Medulla oblongata (tissue), 1 donor: ENCODE results near the gene SYP.

Experiments
- DNase-seq: peaks from one replicate; pipeline ENCODE4 v3.0.0-alpha.2; 2015; ENCODE audit errors: extremely low spot score

SYP gene

DNA sequence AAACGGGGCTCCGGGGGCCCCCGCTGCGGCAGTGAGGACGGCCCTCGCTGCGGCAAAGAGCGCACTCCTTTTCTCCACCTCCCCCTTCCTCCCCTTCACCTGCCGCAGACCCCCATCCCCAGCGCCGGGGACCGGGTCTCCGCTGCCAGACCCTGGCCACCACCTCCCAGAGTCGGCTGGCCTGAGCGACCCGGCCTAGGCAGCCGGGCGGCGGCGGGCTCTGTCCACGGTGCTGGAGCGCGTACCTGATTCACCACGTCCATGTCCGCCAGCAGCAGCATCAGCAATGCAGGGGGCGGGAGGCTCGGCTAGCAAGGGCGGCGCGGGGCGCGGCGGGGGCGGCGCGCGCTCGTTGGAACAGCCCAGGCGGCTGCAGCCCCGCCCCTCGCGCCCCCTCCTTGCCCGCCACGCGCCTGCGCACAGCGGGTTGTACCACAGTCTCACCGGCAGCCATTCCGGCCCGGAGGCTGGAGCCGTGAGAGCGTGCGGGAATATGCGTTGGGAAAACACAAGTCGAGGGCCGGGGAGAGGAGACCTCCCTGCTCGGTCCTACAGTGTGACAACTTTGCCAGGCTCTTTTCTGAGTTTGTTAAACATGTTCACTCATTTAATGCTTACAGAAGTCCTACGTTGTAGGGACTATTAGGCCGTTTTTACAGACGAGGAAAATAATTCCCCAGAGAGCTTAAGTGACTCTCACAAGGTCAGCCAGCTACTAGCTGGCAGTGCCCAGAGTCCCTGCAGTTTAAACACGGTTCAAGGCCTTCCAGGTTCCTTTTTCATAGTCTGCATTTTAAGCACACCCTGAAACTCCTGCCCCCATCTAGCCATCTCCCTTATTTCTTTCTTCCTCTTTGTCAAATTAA lies at the start of gene SYP:
TSS of gene SYP (minus strand) at position 288 of the 866 bp plus-strand sequence. CDS start at position 281, 7 bp downstream.
- peak; percentile 78 for DNase-seq

DNA sequence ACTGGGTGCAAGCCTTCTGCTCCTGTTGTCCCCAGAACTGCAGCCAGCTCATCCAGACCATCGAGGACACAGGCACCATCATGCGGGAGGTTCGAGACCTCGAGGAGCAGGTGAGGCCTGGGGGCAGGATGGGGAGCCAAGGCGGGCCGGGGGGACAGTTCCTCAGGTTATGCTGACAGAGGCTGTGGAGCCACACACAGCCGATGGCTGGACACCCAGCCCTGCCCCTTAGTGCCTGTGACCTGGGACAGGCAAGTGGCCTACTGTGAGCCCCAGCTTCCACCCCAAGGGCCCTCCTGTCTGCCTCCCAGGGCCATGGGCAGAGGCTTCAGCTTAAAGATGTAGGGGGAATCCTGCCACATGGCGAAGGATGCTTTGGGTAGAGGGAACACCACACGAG lies 49.6 kb upstream of the SYP start:
- no peak for DNase-seq

DNA sequence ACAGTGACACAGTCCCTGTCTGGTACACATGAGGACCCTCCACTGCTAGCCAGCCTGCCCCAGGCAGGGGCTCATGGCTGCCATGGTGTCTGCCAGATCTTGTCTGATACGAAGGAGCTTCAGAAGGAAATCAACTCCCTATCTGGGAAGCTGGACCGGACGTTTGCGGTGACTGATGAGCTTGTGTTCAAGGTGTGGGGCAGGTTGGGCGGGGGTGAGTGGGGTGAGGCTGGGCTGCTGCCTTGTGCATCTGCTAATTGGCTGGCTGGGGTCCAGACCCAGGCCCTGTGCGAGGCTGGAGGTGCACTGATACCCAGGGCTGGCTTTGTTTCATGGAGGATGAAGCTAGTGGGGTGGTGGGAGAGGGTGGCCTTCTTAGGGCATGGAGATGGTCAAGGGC lies 49.1 kb upstream of the SYP start:
- no peak for DNase-seq

DNA sequence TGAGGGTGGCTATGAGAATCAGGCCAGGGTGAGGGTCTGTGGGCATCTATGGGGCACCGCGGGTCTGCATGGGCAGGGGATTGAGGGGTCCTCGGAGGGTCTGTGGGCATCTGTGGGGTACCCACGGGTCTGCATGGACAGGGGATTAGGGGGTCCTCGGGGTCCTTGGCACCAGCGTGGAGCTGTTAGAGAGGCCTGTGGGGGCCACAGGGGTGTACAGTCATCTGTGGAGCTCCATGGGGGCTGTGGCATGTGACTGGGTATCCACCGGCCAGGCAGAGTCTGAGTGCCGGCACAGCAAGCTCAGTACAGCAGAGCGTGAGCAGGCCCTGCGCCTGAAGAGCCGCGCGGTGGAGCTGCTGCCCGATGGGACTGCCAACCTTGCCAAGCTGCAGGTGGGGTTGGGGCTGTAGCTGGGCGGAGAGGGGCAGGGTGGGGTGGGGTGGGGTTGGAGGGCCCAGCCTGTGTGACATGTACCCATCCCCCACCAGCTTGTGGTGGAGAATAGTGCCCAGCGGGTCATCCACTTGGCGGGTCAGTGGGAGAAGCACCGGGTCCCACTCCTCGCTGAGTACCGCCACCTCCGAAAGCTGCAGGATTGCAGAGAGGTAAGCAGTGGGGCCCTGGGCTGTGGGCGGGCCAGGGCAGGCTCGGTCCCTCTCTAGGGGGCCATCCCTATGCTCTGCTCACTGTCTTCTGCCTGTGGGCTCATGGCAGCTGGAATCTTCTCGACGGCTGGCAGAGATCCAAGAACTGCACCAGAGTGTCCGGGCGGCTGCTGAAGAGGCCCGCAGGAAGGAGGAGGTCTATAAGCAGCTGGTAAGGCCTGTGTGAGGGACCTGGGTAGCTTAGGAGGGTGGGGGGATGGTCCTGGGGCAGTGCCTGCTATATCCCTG lies 48.2 kb upstream of the SYP start:
- DNase-seq: no peak

DNA sequence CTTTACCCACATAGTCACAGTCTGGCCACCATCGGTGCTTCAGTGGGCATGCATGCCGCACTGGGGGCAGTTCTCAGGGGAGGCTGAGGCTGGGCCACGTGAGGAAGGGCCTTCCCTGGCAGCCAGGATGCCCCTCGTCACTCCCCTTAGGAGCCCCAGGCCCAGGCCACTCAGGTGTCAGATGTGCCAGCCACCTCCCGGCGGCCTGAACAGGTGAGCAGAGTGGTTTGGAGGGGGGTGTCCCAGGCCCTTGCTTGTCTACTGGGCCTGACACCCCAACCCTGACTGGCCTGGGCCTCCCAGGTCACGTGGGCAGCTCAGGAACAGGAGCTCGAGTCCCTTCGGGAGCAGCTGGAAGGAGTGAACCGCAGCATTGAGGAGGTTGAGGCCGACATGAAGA lies 47.4 kb upstream of the SYP start:
- DNase-seq: no peak

DNA sequence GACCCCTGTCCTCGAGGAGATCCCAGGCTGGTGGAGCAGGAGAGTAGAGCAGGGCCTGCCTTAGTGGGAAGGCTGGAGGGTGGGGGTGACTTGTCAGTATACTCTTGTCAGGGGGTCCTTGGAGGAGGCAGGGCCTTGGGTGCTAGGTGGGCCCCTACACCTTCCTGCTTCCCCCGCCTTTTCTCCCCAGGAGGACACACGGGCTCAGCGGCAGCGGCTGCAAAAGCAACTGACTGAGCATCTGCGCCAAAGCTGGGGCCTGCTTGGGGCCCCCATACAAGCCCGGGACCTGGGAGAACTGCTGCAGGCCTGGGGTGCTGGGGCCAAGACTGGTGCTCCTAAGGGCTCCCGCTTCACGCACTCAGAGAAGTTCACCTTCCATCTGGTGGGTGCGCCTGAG lies 46.5 kb upstream of the SYP start:
- no peak for DNase-seq

DNA sequence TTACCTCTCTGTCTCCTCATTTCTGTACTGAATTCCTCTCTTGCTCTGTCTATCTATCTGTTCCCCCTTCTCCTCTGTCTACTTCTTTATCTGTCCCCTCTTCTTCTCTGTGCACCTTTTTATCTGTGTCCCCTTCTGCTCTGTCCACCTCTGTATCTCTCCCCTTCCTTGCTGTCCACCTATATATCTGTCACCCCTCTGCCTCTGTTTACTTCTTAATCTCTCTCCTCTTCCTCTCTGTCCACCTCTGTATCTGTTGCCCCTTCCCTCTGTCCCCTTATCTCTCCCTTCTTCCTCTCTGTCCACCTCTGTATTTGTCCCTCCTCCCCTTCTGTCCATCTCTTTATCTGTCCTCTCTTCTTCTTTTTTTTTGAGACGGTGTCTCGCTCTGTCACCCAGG lies 44.2 kb upstream of the SYP start:
- DNase-seq: no peak

DNA sequence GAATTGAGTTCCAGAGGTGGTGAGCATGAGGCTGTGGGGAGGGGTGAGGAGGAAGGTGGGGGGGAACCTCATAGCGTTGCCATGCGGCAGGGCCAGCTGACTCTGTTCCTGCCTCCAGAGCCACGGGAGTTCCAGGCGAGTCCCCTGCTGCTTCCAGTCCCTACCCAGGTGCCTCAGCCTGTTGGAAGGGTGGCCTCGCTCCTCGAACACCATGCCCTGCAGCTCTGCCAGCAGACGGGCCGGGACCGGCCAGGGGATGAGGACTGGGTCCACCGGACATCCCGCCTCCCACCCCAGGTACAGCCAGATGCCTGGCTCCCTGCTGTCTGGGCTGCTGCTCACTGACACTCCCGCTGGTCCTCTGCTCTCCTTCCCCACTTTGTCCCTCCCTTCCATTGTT lies 43.2 kb upstream of the SYP start:
- DNase-seq: no peak

DNA sequence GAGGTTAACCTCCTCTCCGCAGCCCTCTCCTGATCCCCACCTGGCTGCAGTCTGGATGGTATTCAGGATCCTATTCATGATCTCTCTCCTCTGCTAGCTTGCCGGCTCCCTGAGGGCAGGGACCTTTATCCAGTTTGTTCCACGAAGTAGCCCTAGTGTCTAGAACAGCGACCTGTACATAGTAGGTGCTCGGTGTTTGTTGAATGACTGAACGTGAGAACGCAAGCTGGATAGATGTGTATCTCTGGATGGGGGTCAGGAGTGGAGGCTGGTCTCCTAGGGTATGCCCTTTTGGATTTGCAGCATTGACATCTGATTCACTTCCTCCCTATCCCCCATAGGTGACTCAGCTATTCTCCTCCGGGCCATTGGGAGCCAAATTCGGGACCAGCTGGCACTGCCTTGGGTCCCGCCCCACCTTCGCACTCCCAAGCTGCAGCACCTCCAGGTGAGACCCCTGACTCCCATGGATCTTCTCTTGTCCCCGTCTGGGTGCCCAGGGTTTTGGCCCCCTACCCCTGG lies 42.6 kb upstream of the SYP start:
- DNase-seq: no peak

DNA sequence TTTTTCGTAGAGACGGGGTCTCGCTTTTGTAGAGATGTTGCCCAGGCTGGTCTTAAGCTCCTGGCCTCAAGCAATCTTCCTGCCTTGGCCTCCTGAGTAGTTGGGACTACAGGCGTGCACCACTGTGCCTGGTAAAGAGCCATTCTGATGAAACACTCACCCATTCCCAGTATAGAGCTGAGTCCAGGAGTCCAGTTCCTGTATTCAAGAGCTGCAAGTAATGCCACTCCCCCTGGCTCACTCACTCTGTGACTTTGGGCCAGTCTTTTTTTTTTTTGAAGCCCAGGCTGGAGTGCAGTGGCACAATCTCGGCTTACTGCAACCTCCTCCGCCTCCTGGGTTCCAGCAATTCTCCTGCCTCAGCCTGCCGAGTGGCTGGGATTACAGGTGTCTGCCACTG lies 38.7 kb upstream of the SYP start:
- no peak for DNase-seq

DNA sequence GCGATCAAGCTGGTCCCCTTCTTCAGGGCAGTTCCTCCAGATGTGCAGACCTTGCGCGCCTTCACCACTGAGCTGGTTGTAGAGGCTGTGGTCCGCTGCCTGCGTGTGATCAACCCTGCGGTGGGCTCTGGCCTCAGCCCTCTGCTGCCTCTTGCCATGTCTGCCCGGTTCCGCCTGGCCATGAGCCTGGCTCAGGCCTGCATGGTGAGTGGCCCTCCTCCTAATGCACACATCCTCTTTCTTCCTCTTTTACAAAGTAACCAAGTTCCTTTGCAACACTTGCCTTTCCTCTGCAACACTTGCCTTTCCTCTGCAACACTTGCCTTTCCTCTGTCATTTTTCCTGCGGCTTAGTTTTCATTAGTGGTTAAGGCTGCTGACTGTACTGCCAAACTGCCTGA lies 37.1 kb upstream of the SYP start:
- peak; percentile 35 for DNase-seq

DNA sequence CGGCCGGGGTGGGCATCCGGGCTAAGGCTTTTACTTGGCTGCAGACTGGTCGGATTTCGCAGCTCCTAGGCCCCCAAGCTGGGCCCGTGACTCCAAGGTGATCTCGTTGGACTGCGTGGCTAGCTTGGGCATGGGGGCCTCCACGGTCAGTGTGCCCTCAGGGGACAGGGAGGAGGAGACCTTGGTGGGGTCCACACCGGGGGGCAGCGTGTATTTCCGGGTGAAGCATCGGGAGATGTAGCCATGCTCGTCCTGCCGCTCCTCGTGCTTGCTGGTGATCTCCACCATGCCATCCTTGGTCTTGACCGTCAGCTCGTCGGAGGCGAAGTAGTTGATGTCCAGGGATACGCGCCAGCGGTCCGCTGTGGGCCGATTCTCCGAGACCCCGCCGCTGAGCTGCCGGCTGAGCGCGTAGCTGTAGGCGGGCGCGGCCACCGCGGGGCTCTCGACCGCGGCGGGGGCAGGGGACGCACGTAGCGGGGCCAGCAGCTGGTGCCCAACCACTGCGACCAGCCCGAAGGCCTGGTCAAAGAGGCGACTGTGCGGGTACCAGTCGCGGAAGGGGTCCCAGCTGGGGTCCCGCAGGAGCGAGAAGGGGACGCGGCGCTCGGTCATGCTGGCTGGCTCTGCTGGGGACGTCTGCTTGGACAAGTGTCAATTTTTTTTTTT lies 34.0 kb upstream of the SYP start:
- DNase-seq: no peak

DNA sequence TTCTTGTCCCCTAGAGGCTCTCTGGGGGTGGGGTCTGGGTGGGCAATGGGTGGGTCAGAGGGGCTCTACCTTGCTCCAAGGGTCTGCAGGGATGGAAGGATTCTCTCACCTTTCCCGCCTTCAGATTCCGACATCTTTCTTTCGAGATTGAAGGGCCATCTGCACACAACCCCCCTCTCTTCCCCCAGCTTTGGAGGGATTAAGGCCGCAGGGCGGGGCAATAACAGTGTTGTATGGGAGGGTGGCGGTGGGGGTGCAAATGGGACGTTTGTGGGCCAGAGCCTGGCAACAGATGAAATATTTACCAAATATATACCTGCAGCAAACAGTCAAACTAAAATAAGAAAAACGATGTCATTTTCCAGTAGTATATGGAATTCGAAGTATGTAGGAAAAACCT lies 33.2 kb upstream of the SYP start, which contains the start of gene CACNA1F:
TSS of gene CACNA1F (minus strand) at position 165 of the 400 bp plus-strand sequence. CDS start at position 134, 31 bp downstream.
- no peak for DNase-seq

DNA sequence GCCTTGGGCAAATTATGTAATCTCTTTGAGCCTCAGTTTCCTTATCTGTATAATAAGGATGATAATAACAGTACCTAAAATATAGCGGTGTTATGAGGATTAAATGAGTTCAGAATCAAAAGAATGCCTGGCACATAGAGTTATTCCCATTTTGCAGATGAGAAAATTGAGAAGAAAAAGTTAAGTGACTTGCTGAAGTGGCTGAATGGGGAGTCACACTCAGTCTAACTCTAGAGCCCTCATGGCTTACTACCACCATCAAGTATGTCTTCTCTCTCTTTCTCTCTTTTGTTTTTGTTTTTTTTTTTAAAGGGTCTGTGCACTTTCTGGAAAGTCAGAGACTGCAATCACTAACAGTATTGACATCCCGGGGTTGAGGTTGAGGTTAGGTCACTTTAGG lies 32.5 kb upstream of the SYP start:
- DNase-seq: no peak

DNA sequence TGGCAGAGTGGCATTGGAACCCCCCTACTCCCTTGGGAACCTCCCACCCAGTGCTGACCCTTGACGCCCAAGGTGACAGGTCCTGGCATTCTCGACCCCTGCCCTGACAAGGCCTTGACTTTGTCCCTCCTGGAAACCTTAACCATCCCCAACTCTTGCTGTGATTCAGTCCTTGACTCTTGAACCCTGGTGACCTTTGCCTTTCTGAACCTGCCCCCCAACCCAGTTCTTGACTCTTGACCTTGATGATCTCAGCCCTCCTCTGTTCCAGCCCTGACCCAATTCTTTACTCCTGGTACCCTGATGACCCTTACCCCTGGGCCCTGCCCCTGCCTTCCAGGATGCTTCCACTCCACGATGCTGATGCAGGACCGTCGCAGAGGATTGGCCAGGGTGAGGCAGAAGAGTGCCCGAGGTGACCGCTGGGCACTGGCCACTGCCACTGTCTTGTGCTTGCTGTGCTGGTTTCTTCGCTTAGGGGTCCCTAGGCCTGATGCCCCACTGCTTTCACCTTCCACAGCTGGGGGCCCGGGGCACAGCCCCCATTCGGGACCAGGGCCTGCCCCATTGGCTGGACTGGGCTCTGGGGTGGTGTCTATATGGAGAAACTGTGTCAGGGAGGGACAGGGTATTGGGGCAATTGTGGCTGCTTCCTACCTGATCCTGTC lies 31.5 kb upstream of the SYP start:
- no peak for DNase-seq

DNA sequence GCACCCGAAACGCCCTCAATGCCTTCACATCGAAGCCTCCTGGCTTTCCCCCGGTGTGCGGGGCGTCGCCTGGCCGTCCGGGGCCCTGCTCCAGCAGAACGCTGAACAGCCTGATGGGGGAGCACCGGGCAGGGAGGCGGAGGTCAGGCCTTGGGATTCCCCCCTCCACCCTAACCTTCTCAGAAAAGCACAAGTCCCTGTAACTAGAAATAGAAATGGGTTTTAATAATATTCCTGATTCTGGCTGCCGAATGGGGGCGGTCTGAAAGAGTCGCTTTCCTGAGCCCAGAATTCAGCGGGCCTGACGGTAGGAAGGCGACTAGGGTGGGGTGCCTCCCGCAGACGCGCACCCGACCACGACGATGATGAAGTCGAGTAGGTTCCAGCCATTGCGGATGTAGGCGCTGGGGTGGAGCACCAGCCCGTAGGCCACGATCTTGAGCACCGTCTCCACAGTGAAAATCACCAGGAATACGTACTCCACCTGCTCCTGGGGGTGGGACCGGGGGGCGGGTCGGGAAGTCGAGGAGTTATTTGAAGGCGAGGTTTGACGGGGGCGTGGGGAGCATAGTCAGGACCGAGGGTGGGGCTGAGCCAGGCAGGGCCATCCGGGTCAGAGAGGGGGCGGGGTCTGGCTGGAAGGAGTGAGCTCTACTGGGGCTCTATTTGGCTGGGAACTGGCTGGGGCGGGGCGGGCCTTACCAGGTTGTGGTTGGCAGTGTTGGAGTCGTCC lies 30.7 kb upstream of the SYP start:
- peak; percentile 2 for DNase-seq

DNA sequence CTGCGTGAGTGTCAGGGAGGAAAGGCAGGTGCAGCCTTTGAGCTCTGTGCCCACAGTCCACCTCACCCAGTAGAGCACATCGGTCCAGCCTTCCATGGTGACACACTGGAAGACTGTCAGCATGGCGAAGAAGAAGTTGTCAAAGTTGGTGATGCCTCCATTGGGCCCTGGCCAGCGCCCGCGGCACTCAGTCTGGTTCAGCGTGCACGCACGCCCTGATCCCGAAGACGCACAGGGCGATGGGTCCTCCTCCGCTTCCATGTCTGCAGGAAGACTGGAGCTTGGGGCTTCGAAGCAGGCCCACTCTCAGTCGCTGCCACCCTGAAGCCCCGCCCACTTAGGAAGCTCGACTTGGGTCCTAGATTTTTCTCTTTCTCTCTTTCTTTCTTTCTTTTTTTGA lies 28.2 kb upstream of the SYP start:
- no peak for DNase-seq

DNA sequence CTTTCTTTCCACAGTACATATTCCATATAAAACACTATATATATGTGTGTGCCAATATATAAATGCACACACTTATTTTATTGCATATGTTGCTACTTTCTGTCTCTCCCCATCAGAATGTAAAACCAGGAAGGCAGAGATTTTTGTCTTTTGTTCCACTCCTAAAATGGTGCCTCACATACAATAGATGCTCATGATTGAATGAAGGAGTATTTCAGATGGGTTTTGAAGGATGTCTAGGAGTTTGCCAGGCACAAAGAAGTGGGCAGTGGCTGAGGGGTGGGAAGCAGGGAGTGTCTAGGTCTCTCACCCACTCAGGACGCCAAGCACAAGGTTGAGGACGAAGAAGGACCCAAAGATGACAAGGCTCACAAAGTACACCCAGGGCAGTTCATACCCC lies 27.7 kb upstream of the SYP start:
- DNase-seq: no peak

DNA sequence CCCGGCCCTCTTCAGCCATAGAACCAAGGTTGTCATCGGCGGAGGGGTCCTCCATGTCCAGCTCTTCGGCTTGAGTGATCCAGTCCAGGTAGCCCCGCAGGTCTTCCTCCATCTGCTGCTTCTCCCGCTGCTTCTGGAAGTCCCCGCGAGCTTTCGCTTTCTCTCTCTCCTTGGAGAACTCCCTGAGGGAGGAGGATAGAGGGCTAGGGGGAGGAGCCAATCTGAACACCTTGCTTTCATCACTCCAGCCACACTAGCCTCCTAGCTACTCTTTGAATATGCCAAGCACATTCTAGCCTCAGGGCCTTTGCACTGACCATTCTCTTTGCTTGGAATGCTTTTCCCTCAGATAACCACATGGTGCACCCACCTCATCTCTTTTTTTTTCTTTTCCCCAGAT lies 27.0 kb upstream of the SYP start:
- no peak for DNase-seq

DNA sequence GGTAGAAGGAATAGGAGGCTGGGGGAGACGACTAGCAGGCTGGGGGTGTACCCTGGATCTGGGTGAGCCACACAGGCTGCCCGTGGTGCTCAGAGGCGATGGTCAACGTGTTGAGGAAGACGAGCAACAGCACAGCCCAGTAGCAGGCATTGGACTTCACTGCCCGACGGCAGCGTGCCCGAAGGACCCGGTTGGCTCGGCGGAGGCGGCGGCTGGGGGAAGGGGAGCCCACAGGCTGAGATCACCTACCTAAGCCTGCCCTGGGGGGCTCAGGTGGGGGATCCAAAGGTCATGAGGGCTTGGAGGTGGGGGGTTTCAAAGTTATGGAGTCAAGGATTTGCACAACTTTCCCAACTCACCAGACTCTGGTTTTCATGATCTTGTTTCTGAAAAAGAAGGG lies 25.9 kb upstream of the SYP start:
- no peak for DNase-seq

DNA sequence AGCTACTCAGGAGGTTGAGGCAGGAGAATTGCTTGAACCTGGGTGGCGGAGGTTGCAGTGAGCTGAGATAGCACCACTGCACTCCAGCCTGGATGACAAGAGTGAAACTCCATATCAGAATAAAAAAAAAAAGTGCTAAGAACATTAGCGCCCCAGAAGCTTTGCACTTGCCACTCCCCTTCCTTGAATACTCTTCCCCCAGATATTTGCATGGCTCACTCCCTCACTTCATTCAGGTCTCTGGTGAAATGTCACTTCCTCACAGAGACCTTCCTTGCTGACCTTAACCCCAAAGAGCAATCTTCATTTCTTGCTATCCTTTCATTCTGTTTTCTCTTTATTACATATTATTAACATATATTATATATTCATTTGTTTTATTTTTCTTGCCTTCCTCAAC lies 21.9 kb upstream of the SYP start:
- no peak for DNase-seq
